Lower leg skin (tissue), 4 donors: Measurements from ENCODE around the gene SETSIP. TPM values are rescaled to one million over a fixed set of nuclear protein-coding genes. Genes with fewer than 3 reads are reported as not detected.
"Not testable (repeated sequence)": the region's sequence is repeated elsewhere in the genome, so short reads cannot be mapped to it uniquely, and the experiment has no call there.

ENCODE experiments used
- DNase-seq, 2 donors: peaks; one replicate each; pipeline ENCODE4 v3.0.0-alpha.2; 2019; ENCODE audit warnings: low spot score in 2 of 2
- H3K4me3 ChIP-seq: fragments of 200-600 bp; sonication (generic); 2 replicates; pipeline ENCODE4 v1.5.1; 2017; ENCODE audit warnings: mild to moderate bottlenecking, low read depth; ENCODE audit not compliant: poor library complexity, severe bottlenecking
- POLR2A ChIP-seq, 2 donors: fragments of 450-650 bp; IDR thresholded peaks; one replicate each; pipeline ENCODE4 v1.6.1; 2016 to 2017; ENCODE audit warnings: antibody characterized with exemption in 2 of 2, mild to moderate bottlenecking in 1 of 2, moderate library complexity in 1 of 2
- WGBS, 2 donors: methylation state at CpG; one replicate each; pipeline ENCODE4 v1.1.5; 2018; 5-methylcytosine and 5-hydroxymethylcytosine counted together
- intact Hi-C: fragments of 100-400 bp; cut with DNase I; formaldehyde crosslinking; loops from one replicate; pipeline ENCODE4 v1.15.0; 2023; ENCODE audit warnings: low total_unique reads
- total RNA-seq, 4 donors: library from RNA; depleted of rRNA; stranded (reverse); fragments of >200 nt; gene quantifications; one replicate each; pipeline ENCODE4 v1.1.0, GENCODE V29; 2016
- TF ChIP-seq, protein P1 (sequence below), 3 donors: fragments of 450-650 bp; IDR thresholded peaks; one replicate each; pipeline ENCODE4 v1.5.1; 2016; ENCODE audit warnings: antibody characterized with exemption in 3 of 3, mild to moderate bottlenecking in 3 of 3, moderate library complexity in 2 of 3

The SETSIP gene
- total RNA-seq, 4 donors from 2014 or later = not detected

DNA sequence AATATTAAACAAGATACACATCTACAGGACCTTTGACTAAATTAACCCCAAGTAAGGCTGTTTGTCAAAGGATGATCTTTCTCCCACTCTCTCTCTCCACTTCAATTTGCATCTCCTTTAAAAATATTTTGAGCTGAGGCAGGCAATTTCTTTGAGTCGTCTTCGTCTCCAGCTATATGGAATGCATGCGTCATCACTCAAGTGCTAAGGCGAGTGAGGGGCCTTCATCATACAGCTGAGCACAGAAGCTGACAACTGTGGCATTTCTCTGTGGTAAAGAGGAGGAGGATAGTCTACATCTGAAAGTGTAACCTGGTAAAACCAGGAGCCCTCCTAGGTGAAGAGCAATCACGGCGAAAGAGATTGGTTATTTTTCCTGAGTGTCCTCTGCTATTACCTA is 37.8 kb downstream of the SETSIP start:
- DNase-seq = no peak
- intact Hi-C loops = no loop called here
- WGBS, 2 donors = 75 to 79% methylated on average over 6 of the region's 6 CpGs
- H3K4me3 ChIP-seq = no peak overlapping the region
- no peak for TF ChIP-seq POLR2A (IDR thresholded peaks at IDR 0.05)
- TF ChIP-seq, protein P1, sequence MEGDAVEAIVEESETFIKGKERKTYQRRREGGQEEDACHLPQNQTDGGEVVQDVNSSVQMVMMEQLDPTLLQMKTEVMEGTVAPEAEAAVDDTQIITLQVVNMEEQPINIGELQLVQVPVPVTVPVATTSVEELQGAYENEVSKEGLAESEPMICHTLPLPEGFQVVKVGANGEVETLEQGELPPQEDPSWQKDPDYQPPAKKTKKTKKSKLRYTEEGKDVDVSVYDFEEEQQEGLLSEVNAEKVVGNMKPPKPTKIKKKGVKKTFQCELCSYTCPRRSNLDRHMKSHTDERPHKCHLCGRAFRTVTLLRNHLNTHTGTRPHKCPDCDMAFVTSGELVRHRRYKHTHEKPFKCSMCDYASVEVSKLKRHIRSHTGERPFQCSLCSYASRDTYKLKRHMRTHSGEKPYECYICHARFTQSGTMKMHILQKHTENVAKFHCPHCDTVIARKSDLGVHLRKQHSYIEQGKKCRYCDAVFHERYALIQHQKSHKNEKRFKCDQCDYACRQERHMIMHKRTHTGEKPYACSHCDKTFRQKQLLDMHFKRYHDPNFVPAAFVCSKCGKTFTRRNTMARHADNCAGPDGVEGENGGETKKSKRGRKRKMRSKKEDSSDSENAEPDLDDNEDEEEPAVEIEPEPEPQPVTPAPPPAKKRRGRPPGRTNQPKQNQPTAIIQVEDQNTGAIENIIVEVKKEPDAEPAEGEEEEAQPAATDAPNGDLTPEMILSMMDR (IDR thresholded peaks at IDR 0.05) = no peak

DNA sequence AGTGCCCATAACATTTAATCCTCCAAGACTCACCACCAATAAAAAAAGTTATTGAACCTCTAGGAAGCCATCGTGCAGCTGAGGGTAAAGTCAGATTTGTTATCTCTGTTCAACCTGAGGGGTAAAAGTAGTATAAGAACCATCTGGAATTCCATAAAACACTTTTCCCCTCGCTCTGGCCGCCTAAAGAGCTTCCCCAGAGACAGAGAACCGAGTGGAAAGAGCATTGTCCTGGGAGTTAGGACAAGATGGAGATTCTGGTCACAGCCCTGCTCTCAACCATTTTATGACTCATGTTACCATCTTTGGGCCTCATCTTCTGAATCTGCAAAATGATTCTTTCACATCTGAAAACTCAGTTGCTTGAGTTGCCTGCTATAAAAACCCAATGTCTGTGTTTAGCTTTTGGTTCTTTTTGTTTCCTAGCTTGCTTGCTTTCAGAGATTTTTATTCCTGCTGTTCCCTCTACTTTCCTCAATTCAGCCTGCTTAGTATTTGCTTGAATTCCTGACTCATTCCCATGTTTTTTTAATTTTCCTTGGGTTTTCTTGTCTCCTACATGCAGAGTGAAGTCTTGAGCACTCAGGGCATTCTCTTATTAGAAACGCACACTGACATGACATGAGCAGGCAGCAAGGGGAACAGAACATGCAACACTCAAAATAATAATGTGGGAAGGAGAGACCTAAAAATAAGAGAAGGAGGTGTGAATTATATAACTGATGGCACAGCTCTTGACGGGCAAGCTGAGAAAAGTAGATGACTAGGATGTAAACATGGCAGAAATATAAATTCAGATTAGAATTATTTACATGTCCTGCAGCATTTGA is 43.7 kb downstream of the SETSIP start:
- no peak for TF ChIP-seq POLR2A (IDR thresholded peaks at IDR 0.05)
- TF ChIP-seq, protein P1 (IDR thresholded peaks at IDR 0.05) = no peak

DNA sequence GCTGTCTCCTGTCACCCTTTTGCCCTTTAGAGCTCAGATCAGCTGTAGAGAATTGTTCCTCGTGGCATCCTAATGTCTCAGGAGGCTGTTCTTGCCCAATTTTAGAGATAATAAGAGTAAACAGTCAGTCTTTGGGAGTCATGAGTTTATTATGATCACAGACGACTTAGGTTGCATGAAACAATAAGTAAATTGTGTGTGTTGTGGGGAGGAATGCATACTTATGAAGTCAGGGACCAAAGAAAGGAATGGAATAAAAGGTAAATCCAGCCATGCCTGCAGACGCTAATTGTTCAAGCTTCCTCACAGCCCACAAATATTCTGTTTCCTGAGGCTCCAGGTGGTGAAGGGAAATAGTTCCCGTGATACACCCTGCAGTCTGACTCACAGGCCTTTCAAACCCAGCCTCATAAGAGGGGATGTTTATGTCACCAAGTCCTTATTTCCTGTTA is 44.5 kb downstream of the SETSIP start:
- no peak for DNase-seq
- TF ChIP-seq POLR2A (IDR thresholded peaks at IDR 0.05) = no peak
- TF ChIP-seq, protein P1 (IDR thresholded peaks at IDR 0.05) = no peak
- H3K4me3 ChIP-seq = no peak overlapping the region
- WGBS, 2 donors = 49 to 51% methylated on average over 4 of the region's 4 CpGs
- intact Hi-C loops = no loop called here

More for the DNA sequence above, 43.7 kb downstream of the SETSIP start:
- DNase-seq = no peak
- 74 to 77% methylated on average over 6 of the region's 6 CpGs for WGBS, 2 donors
- no peak overlapping the region for H3K4me3 ChIP-seq
- intact Hi-C loops = no loop called here

DNA sequence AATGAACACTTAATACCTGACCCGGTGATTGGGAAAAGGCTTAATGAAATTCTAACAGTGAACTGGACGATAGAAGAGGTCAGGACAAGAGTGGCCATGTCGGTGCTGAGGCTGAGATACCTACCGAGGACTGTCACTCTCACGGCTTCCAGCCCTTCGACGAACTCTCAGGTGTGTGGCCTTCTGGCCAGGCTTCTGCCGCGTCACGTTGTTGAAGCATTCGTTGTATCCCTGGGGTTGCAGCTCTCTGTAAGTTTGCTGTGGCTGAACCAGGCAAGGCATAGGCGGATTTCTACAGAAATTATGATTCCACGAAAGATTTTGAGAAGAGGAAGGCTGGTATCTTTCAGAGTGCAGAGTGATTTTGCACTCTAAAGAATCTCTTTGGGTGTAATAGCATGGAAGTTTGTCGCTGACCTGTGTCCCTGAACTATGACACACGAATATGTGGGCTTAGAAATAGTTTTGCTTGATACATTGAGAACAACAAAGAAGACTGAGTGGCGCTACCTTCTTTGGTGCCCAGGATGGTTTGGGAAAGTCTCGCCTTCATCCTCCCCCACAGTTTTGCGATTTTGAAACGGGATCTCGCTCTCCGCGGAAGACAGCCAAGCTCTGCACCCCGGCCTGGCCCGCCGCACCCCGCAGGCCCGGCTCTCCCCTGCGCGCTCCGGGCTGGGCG is 45.8 kb downstream of the SETSIP start:
- TF ChIP-seq, protein P1 (IDR thresholded peaks at IDR 0.05) = no peak
- no peak for TF ChIP-seq POLR2A (IDR thresholded peaks at IDR 0.05)
- DNase-seq = no peak
- 42 to 61% methylated on average over 22 to 30 of the region's 31 CpGs for WGBS, 2 donors
- intact Hi-C loops = no loop called here
- H3K4me3 ChIP-seq = no peak overlapping the region

DNA sequence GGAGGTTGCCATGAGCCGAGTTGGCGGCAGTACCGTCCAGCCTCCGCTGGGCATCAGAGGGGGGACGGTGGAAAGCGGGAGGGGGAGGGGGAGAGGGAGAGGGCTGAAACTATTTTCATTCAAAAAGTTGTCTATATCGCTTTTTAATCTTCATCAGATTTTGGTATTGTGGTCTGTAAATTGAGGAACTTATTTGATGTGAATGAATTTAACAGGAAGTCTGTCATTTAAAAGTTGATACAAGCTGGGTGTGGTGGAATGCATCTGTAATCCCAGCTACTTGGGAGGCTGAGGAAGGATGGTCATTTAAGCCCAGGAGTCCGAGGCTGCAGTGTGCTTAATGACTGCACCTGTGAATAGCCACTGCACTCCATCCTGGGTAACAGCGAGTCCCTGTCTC is 48.4 kb downstream of the SETSIP start:
- TF ChIP-seq, protein P1 (IDR thresholded peaks at IDR 0.05) = no peak
- TF ChIP-seq POLR2A (IDR thresholded peaks at IDR 0.05) = no peak
- no peak for DNase-seq
- intact Hi-C loops = no loop called here
- WGBS, 2 donors = 89 to 94% methylated on average over 9 of the region's 9 CpGs
- no peak overlapping the region for H3K4me3 ChIP-seq

DNA sequence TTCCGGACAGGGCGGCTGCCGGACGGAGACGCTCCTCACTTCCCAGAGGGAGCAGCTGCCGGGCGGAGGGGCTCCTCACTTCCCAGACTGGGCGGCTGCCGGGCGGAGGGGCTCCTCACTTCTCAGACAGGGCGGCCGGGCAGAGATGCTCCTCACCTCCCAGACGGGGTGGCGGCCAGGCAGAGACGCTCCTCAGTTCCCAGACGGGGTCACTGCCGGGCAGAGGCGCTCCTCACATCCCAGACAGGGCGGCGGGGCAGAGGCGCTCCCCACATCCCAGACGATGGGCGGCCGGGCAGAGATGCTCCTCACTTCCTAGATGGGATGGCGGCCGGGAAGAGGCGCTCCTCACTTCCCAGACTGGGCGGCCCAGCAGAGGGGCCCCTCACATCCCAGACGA is 49.2 kb downstream of the SETSIP start:
- 93 to 100% methylated on average over 18 to 22 of the region's 29 CpGs for WGBS, 2 donors
- DNase-seq, H3K4me3 ChIP-seq, intact Hi-C loops: not testable (repeated sequence)
